HCT116 (cell line): Measurements from ENCODE around the gene ELOVL4. TPM values are rescaled to one million over a fixed set of nuclear protein-coding genes. Genes with fewer than 3 reads are reported as not detected.

Experiments used
- ATAC-seq: fragments of 200-7000 bp; cut with Tn5 transposase; 2 replicates; pipeline ENCODE4 v1.9.1; 2020; ENCODE audit warnings: mild to moderate bottlenecking, moderate library complexity
- BruUV-seq: library from RNA; stranded (reverse); fragments of 400-500 nt; replicated peaks from 2 replicates; lab custom pipeline; 2021; lab: Mats Ljungman, UMichigan
- CTCF ChIA-PET: fragments of 300-600 bp; sonication (Branson Sonifier 250); formaldehyde crosslinking; loops from one replicate; lab custom pipeline; 2021; ENCODE audit warnings: antibody characterized with exemption; lab: Charles Lee
- POLR2A ChIA-PET: fragments of 300-600, 350-600 bp; sonication (Branson Sonifier 250); formaldehyde crosslinking; loops from one replicate; lab custom pipeline; 2021; ENCODE audit warnings: antibody characterized with exemption; lab: Charles Lee
- RAD21 ChIA-PET, 2 experiments: fragments of 300-600 bp; sonication (Branson Sonifier 250); formaldehyde crosslinking; loops; one replicate each; lab custom pipeline; 2023; ENCODE audit warnings: low total read pairs in 2 of 2; ENCODE audit not compliant: uncharacterized antibody in 2 of 2, unreplicated experiment in 2 of 2, low non-redundant PET in 1 of 2; lab: Charles Lee
- DNase-seq: peaks from one replicate; pipeline ENCODE4 v3.0.0-alpha.2; 2010; ENCODE audit warnings: low read depth, low spot score
- H2AFZ ChIP-seq: fragments of 200-600 bp; shearing (Covaris generic), sonication (generic); 2 replicates; pipeline ENCODE4 v1.6.1; 2017; ENCODE audit warnings: low read depth, mixed run types, mixed read lengths, antibody characterized with exemption, low read length; ENCODE audit not compliant: poor library complexity, severe bottlenecking
- H3K27ac ChIP-seq: 2 replicates; pipeline ENCODE4 v1.5.1; 2012; ENCODE audit warnings: low read depth, low read length
- H3K27me3 ChIP-seq: fragments of 200-600 bp; sonication (generic); 2 replicates; pipeline ENCODE4 v1.6.1; 2016; ENCODE audit warnings: mixed run types, low read length, mixed read lengths; ENCODE audit not compliant: insufficient read depth
- H3K36me3 ChIP-seq, 2 experiments: fragments of 200-500 bp in 1 of 2; fragments of 200-600 bp in 1 of 2; sonication (Bioruptor generic) in 1 of 2; sonication (generic) in 1 of 2; 2 replicates each; pipeline versions ENCODE4 v1.5.1 to v1.6.1; 2014 to 2016; ENCODE audit warnings: low read length in 2 of 2, inconsistent platforms in 1 of 2, mixed read lengths in 1 of 2, mixed run types in 1 of 2; ENCODE audit not compliant: insufficient read depth in 2 of 2, control insufficient read depth in 1 of 2
- H3K4me1 ChIP-seq, 2 experiments: fragments of 200-600 bp in 1 of 2; sonication (generic) in 1 of 2; 2 replicates each; pipeline versions ENCODE4 v1.5.1 to v1.6.1; 2012 to 2017; ENCODE audit warnings: low read length in 2 of 2, inconsistent platforms in 1 of 2, mild to moderate bottlenecking in 1 of 2, mixed read lengths in 1 of 2, mixed run types in 1 of 2, moderate library complexity in 1 of 2; ENCODE audit not compliant: insufficient read depth in 2 of 2, control insufficient read depth in 1 of 2
- H3K4me2 ChIP-seq: fragments of 200-600 bp; sonication (generic); 2 replicates; pipeline ENCODE4 v1.6.1; 2017; ENCODE audit warnings: mixed run types, low read length, mixed read lengths
- H3K4me3 ChIP-seq, 2 experiments: fragments of 200-600 bp in 1 of 2; sonication (generic) in 1 of 2; replicated peaks in 1 of 2; 2 replicates each; pipeline ENCODE4 v1.5.1; 2011 to 2016; ENCODE audit warnings: low read length in 2 of 2, control low read depth in 1 of 2, low read depth in 1 of 2, mild to moderate bottlenecking in 1 of 2, mixed read lengths in 1 of 2, mixed run types in 1 of 2
- H3K79me2 ChIP-seq: fragments of 200-600 bp; sonication (generic); 2 replicates; pipeline ENCODE4 v1.6.1; 2017; ENCODE audit warnings: mild to moderate bottlenecking, mixed run types, low read length, moderate library complexity, mixed read lengths; ENCODE audit not compliant: insufficient read depth
- H3K9ac ChIP-seq: fragments of 200-600 bp; sonication (generic); 2 replicates; pipeline ENCODE4 v1.6.1; 2016; ENCODE audit warnings: low read length, mixed read lengths
- H3K9me2 ChIP-seq: fragments of 200-600 bp; sonication (generic), shearing (Covaris generic); 2 replicates; pipeline ENCODE4 v1.6.1; 2017; ENCODE audit warnings: mixed run types, mild to moderate bottlenecking, moderate library complexity; ENCODE audit not compliant: insufficient read depth
- H3K9me3 ChIP-seq, 2 experiments: fragments of 200-500 bp in 1 of 2; fragments of 200-600 bp in 1 of 2; sonication (Bioruptor generic) in 1 of 2; sonication (generic) in 1 of 2; 2 replicates each; pipeline ENCODE4 v1.6.1; 2014 to 2017; ENCODE audit warnings: low read length in 2 of 2, mixed read lengths in 2 of 2, inconsistent platforms in 1 of 2, low read depth in 1 of 2, mild to moderate bottlenecking in 1 of 2, mixed run types in 1 of 2, moderate library complexity in 1 of 2; ENCODE audit not compliant: control insufficient read depth in 1 of 2, insufficient read depth in 1 of 2
- H4K20me1 ChIP-seq: fragments of 200-600 bp; sonication (generic), shearing (Covaris generic); 2 replicates; pipeline ENCODE4 v1.6.1; 2017; ENCODE audit warnings: mixed run types, mild to moderate bottlenecking, moderate library complexity; ENCODE audit not compliant: insufficient read depth
- ATF3 ChIP-seq: IDR thresholded peaks from 2 replicates; pipeline ENCODE4 v1.6.1; 2012
- CBX3 ChIP-seq: IDR thresholded peaks from 2 replicates; pipeline ENCODE4 v1.6.1; 2012; ENCODE audit warnings: low read depth
- ELF1 ChIP-seq: IDR thresholded peaks from 2 replicates; pipeline ENCODE4 v1.6.1; 2012; ENCODE audit warnings: low read depth, borderline replicate concordance
- FOSL1 ChIP-seq: IDR thresholded peaks from 2 replicates; pipeline ENCODE4 v1.6.1; 2012; ENCODE audit warnings: low read depth
- MAX ChIP-seq: IDR thresholded peaks from 2 replicates; pipeline ENCODE4 v1.6.1; 2012
- POLR2A ChIP-seq: IDR thresholded peaks from 2 replicates; pipeline ENCODE4 v1.7.0; 2011; ENCODE audit warnings: borderline replicate concordance; ENCODE audit not compliant: insufficient read depth, insufficient read length; ENCODE audit errors: extremely low read depth
- RAD21 ChIP-seq: IDR thresholded peaks from 2 replicates; pipeline ENCODE4 v1.6.1; 2012; ENCODE audit warnings: low read depth, mild to moderate bottlenecking
- TCF7L2 ChIP-seq: IDR thresholded peaks from 2 replicates; pipeline ENCODE4 v1.7.0; 2011; ENCODE audit warnings: borderline replicate concordance, inconsistent platforms; ENCODE audit not compliant: insufficient read depth, insufficient read length; ENCODE audit errors: extremely low read depth
- YY1 ChIP-seq: IDR thresholded peaks from 2 replicates; pipeline ENCODE4 v1.6.1; 2011; ENCODE audit warnings: low read length, low read depth, moderate library complexity, mild to moderate bottlenecking; ENCODE audit not compliant: insufficient replicate concordance; ENCODE audit errors: extremely low read depth
- ZBTB33 ChIP-seq: IDR thresholded peaks from 2 replicates; pipeline ENCODE4 v1.6.1; 2011; ENCODE audit warnings: mild to moderate bottlenecking, low read length, moderate library complexity; ENCODE audit not compliant: insufficient replicate concordance; ENCODE audit errors: extremely low read depth
- ZNF274 ChIP-seq: fragments of 200-500 bp; sonication (Bioruptor generic); IDR thresholded peaks from 2 replicates; pipeline ENCODE4 v1.6.1; 2014; ENCODE audit warnings: mild to moderate bottlenecking, low read depth, low read length, inconsistent platforms
- intact Hi-C: fragments of 100-400 bp; cut with micrococcal nuclease; formaldehyde crosslinking; loops from 2 replicates; pipeline ENCODE4 v1.10.0; 2022
- total RNA-seq: library from RNA; stranded (reverse); gene quantifications from one replicate; pipeline ENCODE4 v1.2.1, GENCODE V29; 2021; ENCODE audit not compliant: unreplicated experiment

ELOVL4 gene
- total RNA-seq, 1 experiment from 2014 or later: not detected

GRCh38 chr6:79943133-79943532 lies 4.2 kb downstream of the ELOVL4 start (continued):
- TF ChIP-seq RAD21 (no peak), POLR2A (no peak), ATF3 (no peak), ZNF274 (no peak)

GRCh38 chr6:79941489-79942151 lies 5.7 kb downstream of the ELOVL4 start:
- H3K9me3 ChIP-seq: no peaks in the 10 kb centered on the region
- H4K20me1 ChIP-seq: no peaks in the 10 kb centered on the region
- no peak overlapping the region for H3K4me3 ChIP-seq
- no peak overlapping the region for H3K9ac ChIP-seq
- no peaks in the 10 kb centered on the region for H3K4me1 ChIP-seq
- H2AFZ ChIP-seq: no peak overlapping the region
- H3K4me2 ChIP-seq: no peak overlapping the region
- ChIA-PET POLR2A (no interaction called here), CTCF (no interaction called here), RAD21 (no interaction called here)
- ATAC-seq (no peak), DNase-seq (no peak)
- no TSS peak for BruUV-seq
- no peaks in the 10 kb centered on the region for H3K27me3 ChIP-seq
- no peaks in the 10 kb centered on the region for H3K79me2 ChIP-seq
- H3K27ac ChIP-seq: no peak overlapping the region
- no peaks in the 10 kb centered on the region for H3K9me2 ChIP-seq
- TF ChIP-seq CBX3 (no peak), ZBTB33 (no peak), ELF1 (no peak), TCF7L2 (no peak), FOSL1 (no peak), YY1 (no peak), MAX (no peak), RAD21 (no peak)
- intact Hi-C loops: no loop called here
- no peaks in the 10 kb centered on the region for H3K36me3 ChIP-seq
